Pancreas (tissue), 10 donors: Measurements from ENCODE around the gene SRCIN1. TPM values are rescaled to one million over a fixed set of nuclear protein-coding genes. Genes with fewer than 3 reads are reported as not detected.

Source experiments
- ATAC-seq, 4 donors: fragments of 200-7000 bp; cut with Tn5 transposase; one replicate each; pipeline versions ENCODE4 v1.8.0 to v1.9.1; 2020; ENCODE audit warnings: mild to moderate bottlenecking in 4 of 4, moderate library complexity in 4 of 4
- DNase-seq, 6 donors: peaks; one replicate each; pipeline ENCODE4 v3.0.0-alpha.2; 2020
- FAIRE-seq: peaks from 2 replicates; lab custom pipeline; 2012; peaks lifted over from hg19 to GRCh38; lab: Jason Lieb, UNC
- H3K27ac ChIP-seq, 4 donors: fragments of 200-600 bp; sonication (generic); 1 replicate in 3 of 4; 2 replicates in 1 of 4; pipeline versions ENCODE4 v1.5.0 to v1.8.0; 2020
- H3K27me3 ChIP-seq, 4 donors: fragments of 200-600 bp; one replicate each; pipeline ENCODE4 v1.8.0; 2021
- H3K36me3 ChIP-seq, 3 donors: fragments of 200-600 bp; sonication (generic) in 1 of 3; one replicate each; pipeline versions ENCODE4 v1.5.0 to v1.8.0; 2020 to 2021
- H3K4me1 ChIP-seq, 3 donors: fragments of 200-600 bp; one replicate each; pipeline ENCODE4 v1.8.0; 2021
- H3K4me3 ChIP-seq, 4 donors: fragments of 200-600 bp; sonication (generic) in 2 of 4; one replicate each; pipeline versions ENCODE4 v1.5.0 to v1.8.0; 2020 to 2021
- H3K9me3 ChIP-seq, 4 donors: fragments of 200-600 bp; one replicate each; pipeline ENCODE4 v1.8.0; 2021
- WGBS, 2 donors: extraction: QIAGEN DNeasy Blood & Tissue Kit; methylation state at CpG; one replicate each; pipeline ENCODE4 v1.1.7; 2013; 5-methylcytosine and 5-hydroxymethylcytosine counted together
- intact Hi-C, 3 donors: fragments of 100-400 bp; cut with DNase I; formaldehyde crosslinking; loops; one replicate each; pipeline versions ENCODE4 v1.11.1 to v1.14.2; 2022
- polyA plus RNA-seq, 2 donors: library from polyadenylated mRNA; stranded (reverse); fragments of 200-250 nt; gene quantifications; one replicate each; pipeline ENCODE4 v1.2.3, GENCODE V29; 2013
- total RNA-seq, 6 donors: library from RNA; stranded (reverse); fragmentation: NEBNext Ultra II Directional in 4 of 6; extraction: Animal tissue kit (Norgen Biotek cat#: 25700) in 4 of 6; gene quantifications; one replicate each; pipeline versions ENCODE4 v1.2.1 to v1.2.4, GENCODE V29; 2021 to 2023
- TF ChIP-seq, protein P1 (sequence below), 4 donors: fragments of 200-600 bp; sonication (generic) in 3 of 4; IDR thresholded peaks; one replicate each; pipeline versions ENCODE4 v1.5.0 to v1.8.0; 2021; ENCODE audit warnings: antibody characterized with exemption in 4 of 4
- donor health status: healthy with polysubstance abuse.
- donor health status: DM: no; HTN: no; CAD: no; lungs with moderate emphysema.
- donor health status: DM: no; HTN: no; CAD: no.
- donor health status: control.
- donor health status: control.
- donor health status: Bipolar disorder and iron deficiency.
- donor health status: DM: yes; HTN: yes; CAD: no.
- donor health status: DM: no; HTN: no; CAD: no.
- donor health status: DM: no; HTN: no; CAD: no.
- donor health status: DM: yes; HTN: yes; CAD: no.

SRCIN1 gene
- total and polyA plus RNA-seq, 8 donors = 5.8 to 30.3 (median 9.0) TPM

DNA sequence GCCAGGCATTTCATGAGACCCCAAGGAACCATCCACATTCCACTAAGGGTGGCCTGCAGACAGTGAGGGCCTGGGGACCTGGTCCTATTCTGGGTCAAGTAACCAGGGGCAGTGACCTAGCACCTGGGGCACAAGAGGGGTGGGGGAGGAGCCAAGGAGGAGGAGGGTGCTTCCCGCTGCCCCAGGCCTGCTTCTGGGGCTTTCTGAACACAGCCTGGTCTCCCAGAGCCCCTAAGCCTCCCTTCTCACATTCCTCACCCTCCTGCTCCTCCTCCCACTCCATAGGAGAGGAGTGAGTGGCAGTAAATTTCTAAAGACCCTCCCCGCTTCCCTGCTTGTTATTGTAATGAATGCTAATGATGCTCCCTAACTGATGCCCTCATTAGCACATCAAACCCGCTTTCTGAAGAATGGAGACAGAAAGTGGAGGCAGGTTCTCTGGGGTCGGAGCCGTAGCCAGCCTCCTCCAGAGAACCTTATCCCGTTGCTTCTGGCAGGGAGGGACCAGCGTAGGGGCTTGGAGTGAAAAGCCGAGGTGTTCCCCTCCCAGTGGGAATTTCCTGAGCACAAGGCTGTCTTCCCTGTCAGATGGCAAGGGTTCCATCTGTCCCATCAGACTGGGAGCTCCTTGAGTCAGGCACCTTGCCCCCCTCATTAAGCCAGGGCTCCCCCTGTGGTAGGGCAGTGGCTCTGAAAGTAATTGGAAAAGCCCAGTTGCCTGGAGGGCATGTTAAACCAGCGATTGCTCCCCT lies 3.7 kb upstream of the SRCIN1 start:
- 68 to 73% methylated on average over 8 to 9 of the region's 9 CpGs for WGBS, 2 donors
- H3K27me3 ChIP-seq = no peaks in the 10 kb centered on the region

DNA sequence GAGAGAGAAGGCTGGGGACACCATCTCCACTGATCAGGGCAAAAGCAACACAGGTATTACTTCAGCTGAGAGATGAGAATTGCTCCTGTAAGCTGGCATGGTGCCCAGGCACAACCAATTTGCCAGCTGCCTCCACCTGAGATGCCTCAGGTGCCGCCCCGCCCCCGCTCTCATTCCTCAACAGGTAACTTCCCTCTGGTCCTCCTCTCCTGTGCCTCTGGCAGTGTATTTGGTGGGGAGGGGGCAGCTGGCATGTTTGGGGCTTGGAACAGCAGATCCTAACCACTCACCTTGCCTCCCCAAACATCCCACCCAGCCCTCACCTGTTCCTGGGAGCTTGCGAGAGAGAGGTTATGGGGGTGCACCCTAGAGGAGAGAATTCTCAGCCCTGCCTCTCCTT lies 2.9 kb upstream of the SRCIN1 start:
- Histone ChIP-seq H3K27me3 (no peaks in the 10 kb centered on the region), H3K36me3 (no peaks in the 10 kb centered on the region), H3K27ac (no peak overlapping the region), H3K9me3 (no peaks in the 10 kb centered on the region), H3K4me1 (peaks cover 0 to 5% (median 4%) of the 10 kb centered on the region in 3 donors), H3K4me3 (no peak overlapping the region)
- TF ChIP-seq, protein P1, sequence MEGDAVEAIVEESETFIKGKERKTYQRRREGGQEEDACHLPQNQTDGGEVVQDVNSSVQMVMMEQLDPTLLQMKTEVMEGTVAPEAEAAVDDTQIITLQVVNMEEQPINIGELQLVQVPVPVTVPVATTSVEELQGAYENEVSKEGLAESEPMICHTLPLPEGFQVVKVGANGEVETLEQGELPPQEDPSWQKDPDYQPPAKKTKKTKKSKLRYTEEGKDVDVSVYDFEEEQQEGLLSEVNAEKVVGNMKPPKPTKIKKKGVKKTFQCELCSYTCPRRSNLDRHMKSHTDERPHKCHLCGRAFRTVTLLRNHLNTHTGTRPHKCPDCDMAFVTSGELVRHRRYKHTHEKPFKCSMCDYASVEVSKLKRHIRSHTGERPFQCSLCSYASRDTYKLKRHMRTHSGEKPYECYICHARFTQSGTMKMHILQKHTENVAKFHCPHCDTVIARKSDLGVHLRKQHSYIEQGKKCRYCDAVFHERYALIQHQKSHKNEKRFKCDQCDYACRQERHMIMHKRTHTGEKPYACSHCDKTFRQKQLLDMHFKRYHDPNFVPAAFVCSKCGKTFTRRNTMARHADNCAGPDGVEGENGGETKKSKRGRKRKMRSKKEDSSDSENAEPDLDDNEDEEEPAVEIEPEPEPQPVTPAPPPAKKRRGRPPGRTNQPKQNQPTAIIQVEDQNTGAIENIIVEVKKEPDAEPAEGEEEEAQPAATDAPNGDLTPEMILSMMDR (IDR thresholded peaks at IDR 0.05) = no peak
- ATAC-seq (no peak), DNase-seq (peak in 5 of 6 donors; percentile 74 to 88 (median 78)), FAIRE-seq (no peak)
- WGBS, 2 donors = 56 to 76% methylated on average over 4 of the region's 4 CpGs
- intact Hi-C loops = loop anchor here in 1 of 3 donors (10.0 kb wide), 1 partner anchor 46 kb away; no protein-coding TSS in a partner anchor

More for the DNA sequence above, 3.7 kb upstream of the SRCIN1 start:
- no peak overlapping the region for H3K27ac ChIP-seq
- H3K9me3 ChIP-seq = no peaks in the 10 kb centered on the region
- ATAC-seq (no peak), FAIRE-seq (no peak), DNase-seq (no peak)
- intact Hi-C loops = loop anchor here in 1 of 3 donors (10.0 kb wide), 1 partner anchor 45 kb away; no protein-coding TSS in a partner anchor
- no peak overlapping the region for H3K4me3 ChIP-seq
- TF ChIP-seq, protein P1 (IDR thresholded peaks at IDR 0.05) = no peak
- no peaks in the 10 kb centered on the region for H3K36me3 ChIP-seq
- H3K4me1 ChIP-seq = peaks cover 0 to 5% (median 4%) of the 10 kb centered on the region in 3 donors

DNA sequence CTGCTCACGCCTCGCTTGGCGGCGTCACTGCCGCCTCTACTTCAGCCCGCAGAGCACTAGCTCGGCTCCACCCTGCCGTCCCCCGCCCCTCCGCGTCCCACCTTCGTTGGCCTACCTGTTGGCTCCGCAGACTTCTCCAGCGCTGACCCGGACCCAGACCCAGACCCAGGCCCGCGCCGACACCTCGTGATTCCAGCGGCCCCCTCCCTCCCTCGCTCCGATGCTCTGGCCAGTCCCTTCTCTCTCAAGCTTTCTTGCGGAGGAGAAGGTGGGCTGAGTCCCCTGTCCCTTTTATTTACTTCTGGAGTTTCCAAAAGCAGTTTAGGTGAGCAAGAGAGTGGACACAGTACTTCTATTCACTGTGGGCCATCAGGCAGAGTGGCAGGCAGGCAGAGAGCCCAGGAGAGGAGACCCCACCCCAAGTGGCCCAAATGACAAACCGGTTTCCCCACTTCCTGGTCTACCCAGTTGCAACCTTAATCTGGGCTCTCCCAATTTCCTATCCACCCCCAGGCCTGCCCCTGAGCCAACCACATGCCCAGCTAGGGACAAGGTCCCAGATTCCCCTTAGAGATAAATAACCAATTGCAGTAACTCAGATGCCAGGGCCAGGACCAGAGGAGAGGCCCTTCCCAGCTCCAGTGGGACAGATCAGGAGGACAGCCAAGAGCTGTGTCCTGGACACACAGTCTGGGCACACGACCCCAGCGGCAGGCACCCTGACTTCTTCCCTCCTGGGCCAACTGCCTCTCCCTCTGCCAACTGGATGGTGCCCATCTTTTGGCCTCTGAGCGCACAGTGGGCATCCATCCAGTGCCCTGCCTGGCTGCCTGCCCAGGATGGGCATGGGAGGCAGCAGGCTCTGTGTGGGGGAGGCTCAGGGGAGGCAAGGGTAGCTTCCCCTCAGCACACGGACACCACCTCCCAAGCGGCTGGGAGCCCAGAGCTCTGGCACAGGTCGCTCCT lies 1.2 kb upstream of the SRCIN1 start:
- no peaks in the 10 kb centered on the region for H3K36me3 ChIP-seq
- ATAC-seq (peak; percentile 27 to 63 (median 59)), FAIRE-seq (no peak), DNase-seq (peak in 5 of 6 donors; percentile 66 to 81 (median 70))
- peak overlapping the region; percentile 32 to 71 (median 59) for H3K4me3 ChIP-seq
- TF ChIP-seq, protein P1 (IDR thresholded peaks at IDR 0.05) = no peak
- H3K27ac ChIP-seq = peak overlapping the region; percentile 61 to 73 (median 66)
- H3K4me1 ChIP-seq = peaks cover 0 to 5% (median 4%) of the 10 kb centered on the region in 3 donors
- no peaks in the 10 kb centered on the region for H3K27me3 ChIP-seq
- intact Hi-C loops = loop anchor here in 1 of 3 donors (10.0 kb wide), 1 partner anchor 48 kb away; no protein-coding TSS in a partner anchor
- WGBS, 2 donors = 9 to 11% methylated on average over 26 to 30 of the region's 30 CpGs
- H3K9me3 ChIP-seq = no peaks in the 10 kb centered on the region

DNA sequence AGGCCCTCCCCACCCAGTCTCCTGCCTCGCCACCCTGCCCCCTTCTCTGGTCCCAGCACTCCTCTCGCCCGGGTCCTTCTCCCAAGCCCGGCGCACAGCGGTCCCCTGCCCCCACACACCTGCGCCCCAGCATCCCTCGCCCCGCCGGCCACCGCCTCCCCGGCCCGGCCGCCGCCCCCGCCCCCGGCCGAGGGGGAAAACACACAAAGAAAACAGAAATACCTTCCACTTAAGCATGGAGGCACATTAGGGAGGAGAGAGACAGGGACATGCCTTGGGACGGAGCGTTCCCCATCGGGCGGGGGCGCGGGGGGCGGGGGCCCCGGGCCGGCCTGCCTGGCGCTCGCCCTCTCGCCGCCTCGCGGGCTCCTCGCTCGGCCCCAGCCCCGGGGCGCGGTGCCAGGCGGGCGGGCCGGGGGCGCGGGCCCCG lies 326 bp downstream of the SRCIN1 start:
- peaks cover 0 to 5% (median 4%) of the 10 kb centered on the region in 3 donors for H3K4me1 ChIP-seq
- H3K27me3 ChIP-seq = no peaks in the 10 kb centered on the region
- H3K9me3 ChIP-seq = no peaks in the 10 kb centered on the region
- DNase-seq = peak in 2 of 6 donors; percentile 12 to 56
- no peaks in the 10 kb centered on the region for H3K36me3 ChIP-seq
- WGBS, 2 donors = 1% methylated on average over 31 to 44 of the region's 44 CpGs
- ATAC-seq = peak in 1 of 4 donors; percentile 8
- TF ChIP-seq, protein P1 (IDR thresholded peaks at IDR 0.05) = no peak
- no peak for FAIRE-seq
- intact Hi-C loops = loop anchor here in 1 of 3 donors (10.0 kb wide), 1 partner anchor 49 kb away; no protein-coding TSS in a partner anchor
- peak overlapping the region in 2 of 4 donors; percentile 55 to 71 for H3K4me3 ChIP-seq
- H3K27ac ChIP-seq = no peak overlapping the region
